Frontal cortex (tissue), 4 donors: ENCODE data around the gene KREMEN1. TPM values are rescaled to one million over a fixed set of nuclear protein-coding genes. Genes with fewer than 3 reads are reported as not detected.
"Not testable (repeated sequence)": the region's sequence is repeated elsewhere in the genome, so short reads cannot be mapped to it uniquely, and the experiment has no call there.

Experiments used
- DNase-seq, 2 donors: peaks; one replicate each; pipeline ENCODE4 v3.0.0; 2012; ENCODE audit warnings: low spot score in 2 of 2
- FAIRE-seq: peaks from 2 replicates; lab custom pipeline; 2012; peaks lifted over from hg19 to GRCh38; lab: Jason Lieb, UNC
- total RNA-seq: library from RNA; depleted of rRNA; stranded (reverse); fragments of >200 nt; gene quantifications from one replicate; pipeline ENCODE4 v1.2.3, GENCODE V29; 2014
- donor health status: control.
- donor health status: control.
- donor health status: control.

KREMEN1 gene
- total RNA-seq, 1 donor from 2014 or later = 6.9 TPM

GRCh38 chr22:29073618-29074275 is 912 bp downstream of the KREMEN1 start:
- DNase-seq (peak in 1 of 2 donors; percentile 54), FAIRE-seq (no peak)

- no peak for DNase-seq
- FAIRE-seq = no peak
Observed at GRCh38 chr22:29074276-29074772, 1.5 kb downstream of the KREMEN1 start.

GRCh38 chr22:29078036-29078868 is 5.4 kb downstream of the KREMEN1 start:
- FAIRE-seq (no peak), DNase-seq (no peak)

GRCh38 chr22:29078869-29079207 is 6.0 kb downstream of the KREMEN1 start:
- FAIRE-seq (no peak), DNase-seq (no peak)

GRCh38 chr22:29079218-29079901 is 6.5 kb downstream of the KREMEN1 start:
- FAIRE-seq (no peak), DNase-seq (no peak)

- DNase-seq (no peak), FAIRE-seq (no peak)
Observed at GRCh38 chr22:29080106-29080975, 7.5 kb downstream of the KREMEN1 start.

GRCh38 chr22:29081517-29082236 is 8.8 kb downstream of the KREMEN1 start:
- no peak for DNase-seq
- FAIRE-seq = no peak

GRCh38 chr22:29082826-29083545 is 10.2 kb downstream of the KREMEN1 start:
- FAIRE-seq (no peak), DNase-seq (no peak)

- DNase-seq, FAIRE-seq: not testable (repeated sequence)
Observed at GRCh38 chr22:29083576-29083932, 10.7 kb downstream of the KREMEN1 start.

- DNase-seq (no peak), FAIRE-seq (no peak)
Observed at GRCh38 chr22:29083933-29084591, 11.2 kb downstream of the KREMEN1 start.

GRCh38 chr22:29087012-29087411 is 14.2 kb downstream of the KREMEN1 start:
- DNase-seq (no peak), FAIRE-seq (no peak)

GRCh38 chr22:29088809-29089208 is 16.0 kb downstream of the KREMEN1 start:
- FAIRE-seq (no peak), DNase-seq (no peak)

GRCh38 chr22:29089507-29089906 is 16.7 kb downstream of the KREMEN1 start:
- DNase-seq (no peak), FAIRE-seq (no peak)

- FAIRE-seq = no peak
- DNase-seq = no peak
Observed at GRCh38 chr22:29090039-29090438, 17.2 kb downstream of the KREMEN1 start.

GRCh38 chr22:29092243-29092642 is 19.4 kb downstream of the KREMEN1 start:
- DNase-seq (no peak), FAIRE-seq (no peak)

GRCh38 chr22:29093030-29093429 is 20.2 kb downstream of the KREMEN1 start:
- DNase-seq = no peak
- no peak for FAIRE-seq

- peak in 1 of 2 donors; percentile 33 for DNase-seq
- FAIRE-seq = no peak
Observed at GRCh38 chr22:29093501-29094300, 20.9 kb downstream of the KREMEN1 start.
